Hepatocyte (in vitro differentiated cells): Measurements from ENCODE around the gene SPG21. TPM values are rescaled to one million over a fixed set of nuclear protein-coding genes. Genes with fewer than 3 reads are reported as not detected.

ENCODE experiments used
- DNase-seq: peaks from one replicate; pipeline ENCODE4 v3.0.0-alpha.2; 2016; ENCODE audit warnings: low spot score
- H2AFZ ChIP-seq: fragments of 200-600 bp; sonication (generic); 2 replicates; pipeline ENCODE4 v1.6.0; 2016; ENCODE audit warnings: antibody characterized with exemption, mild to moderate bottlenecking
- H3K27ac ChIP-seq: fragments of 200-600 bp; sonication (generic); 2 replicates; pipeline ENCODE4 v1.5.1; 2016; ENCODE audit warnings: mild to moderate bottlenecking
- H3K27me3 ChIP-seq: fragments of 200-600 bp; sonication (generic); 2 replicates; pipeline ENCODE4 v1.6.1; 2016
- H3K36me3 ChIP-seq: fragments of 200-600 bp; sonication (generic); replicated peaks from 2 replicates; pipeline ENCODE4 v1.5.1; 2016; ENCODE audit warnings: low read depth; ENCODE audit not compliant: insufficient read depth
- H3K4me1 ChIP-seq: fragments of 200-600 bp; sonication (generic); 2 replicates; pipeline ENCODE4 v1.5.1; 2016; ENCODE audit warnings: mild to moderate bottlenecking, moderate library complexity; ENCODE audit not compliant: insufficient read depth
- H3K4me2 ChIP-seq: fragments of 200-600 bp; sonication (generic); 2 replicates; pipeline ENCODE4 v1.6.0; 2016
- H3K4me3 ChIP-seq: fragments of 200-600 bp; sonication (generic); 2 replicates; pipeline ENCODE4 v1.5.1; 2016; ENCODE audit warnings: mild to moderate bottlenecking
- H3K79me2 ChIP-seq: fragments of 200-600 bp; sonication (generic); 2 replicates; pipeline ENCODE4 v1.6.0; 2017; ENCODE audit warnings: mild to moderate bottlenecking
- H3K9me2 ChIP-seq: fragments of 200-600 bp; sonication (generic); replicated peaks from 2 replicates; pipeline ENCODE4 v1.6.0; 2017; ENCODE audit warnings: mild to moderate bottlenecking; ENCODE audit not compliant: insufficient read depth
- H3K9me3 ChIP-seq: fragments of 200-600 bp; sonication (generic); 2 replicates; pipeline ENCODE4 v1.5.1; 2016; ENCODE audit warnings: low read depth, mild to moderate bottlenecking
- H4K20me1 ChIP-seq: fragments of 200-600 bp; sonication (generic); 2 replicates; pipeline ENCODE4 v1.6.0; 2016; ENCODE audit warnings: mild to moderate bottlenecking; ENCODE audit not compliant: insufficient read depth, poor library complexity, severe bottlenecking
- EZH2 ChIP-seq: fragments of 200-600 bp; sonication (generic); IDR thresholded peaks from 2 replicates; pipeline ENCODE4 v1.6.1; 2016; ENCODE audit warnings: antibody characterized with exemption, mild to moderate bottlenecking, borderline replicate concordance
- EZH2phosphoT487 ChIP-seq: fragments of 200-600 bp; sonication (generic); IDR thresholded peaks from one replicate; pipeline ENCODE4 v1.6.1; 2018; ENCODE audit warnings: antibody characterized with exemption, mild to moderate bottlenecking, low read depth, moderate library complexity; ENCODE audit not compliant: unreplicated experiment, severe bottlenecking
- WGBS: methylation state at CpG from one replicate; pipeline ENCODE4 v1.1.6; 2016; ENCODE audit warnings: low lambda C conversion rate; ENCODE audit errors: missing lambda C conversion rate; 5-methylcytosine and 5-hydroxymethylcytosine counted together
- polyA plus RNA-seq: library from polyadenylated mRNA; unstranded; fragments of >200 nt; fragmentation: Nextera tagmentation; extraction: Ambion mirVana; gene quantifications from 2 replicates; pipeline ENCODE4 v1.2.1, GENCODE V29; 2016
- total RNA-seq: library from RNA; depleted of rRNA; stranded (reverse); fragments of >200 nt; gene quantifications from 2 replicates; pipeline ENCODE4 v1.2.3, GENCODE V29; 2014
- TF ChIP-seq, protein P1 (sequence below): fragments of 200-600 bp; sonication (generic); IDR thresholded peaks from 2 replicates; pipeline ENCODE4 v1.5.1; 2016; ENCODE audit warnings: antibody characterized with exemption, mild to moderate bottlenecking; ENCODE audit not compliant: poor library complexity

The SPG21 gene
- total and polyA plus RNA-seq, 2 experiments from 2014 or later = 86.4 to 138 TPM

- no peak for DNase-seq
- H3K9me2 ChIP-seq = no peaks in the 10 kb centered on the region
- TF ChIP-seq, protein P1, sequence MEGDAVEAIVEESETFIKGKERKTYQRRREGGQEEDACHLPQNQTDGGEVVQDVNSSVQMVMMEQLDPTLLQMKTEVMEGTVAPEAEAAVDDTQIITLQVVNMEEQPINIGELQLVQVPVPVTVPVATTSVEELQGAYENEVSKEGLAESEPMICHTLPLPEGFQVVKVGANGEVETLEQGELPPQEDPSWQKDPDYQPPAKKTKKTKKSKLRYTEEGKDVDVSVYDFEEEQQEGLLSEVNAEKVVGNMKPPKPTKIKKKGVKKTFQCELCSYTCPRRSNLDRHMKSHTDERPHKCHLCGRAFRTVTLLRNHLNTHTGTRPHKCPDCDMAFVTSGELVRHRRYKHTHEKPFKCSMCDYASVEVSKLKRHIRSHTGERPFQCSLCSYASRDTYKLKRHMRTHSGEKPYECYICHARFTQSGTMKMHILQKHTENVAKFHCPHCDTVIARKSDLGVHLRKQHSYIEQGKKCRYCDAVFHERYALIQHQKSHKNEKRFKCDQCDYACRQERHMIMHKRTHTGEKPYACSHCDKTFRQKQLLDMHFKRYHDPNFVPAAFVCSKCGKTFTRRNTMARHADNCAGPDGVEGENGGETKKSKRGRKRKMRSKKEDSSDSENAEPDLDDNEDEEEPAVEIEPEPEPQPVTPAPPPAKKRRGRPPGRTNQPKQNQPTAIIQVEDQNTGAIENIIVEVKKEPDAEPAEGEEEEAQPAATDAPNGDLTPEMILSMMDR = no peak
- TF ChIP-seq EZH2phosphoT487 = no peak
- TF ChIP-seq EZH2 = no peak
- WGBS = 94% methylated on average over 10 of the region's 10 CpGs
- H3K4me2 ChIP-seq = no peak overlapping the region
- no peaks in the 10 kb centered on the region for H3K36me3 ChIP-seq
- no peaks in the 10 kb centered on the region for H4K20me1 ChIP-seq
- H3K4me3 ChIP-seq = no peak overlapping the region
- H3K79me2 ChIP-seq = no peaks in the 10 kb centered on the region
- H3K27me3 ChIP-seq = no peaks in the 10 kb centered on the region
- no peak overlapping the region for H3K27ac ChIP-seq
- H3K4me1 ChIP-seq = no peaks in the 10 kb centered on the region
- H3K9me3 ChIP-seq = no peaks in the 10 kb centered on the region
- H2AFZ ChIP-seq = no peak overlapping the region
Measured at GRCh38 chr15:64930019-64930652, 59.6 kb downstream of the SPG21 start.

- WGBS = 87% methylated on average over 10 of the region's 10 CpGs
- H2AFZ ChIP-seq = no peak overlapping the region
- no peak overlapping the region for H3K4me3 ChIP-seq
- H4K20me1 ChIP-seq = no peaks in the 10 kb centered on the region
- H3K4me2 ChIP-seq = no peak overlapping the region
- no peak for DNase-seq
- no peaks in the 10 kb centered on the region for H3K9me2 ChIP-seq
- H3K27me3 ChIP-seq = no peaks in the 10 kb centered on the region
- H3K36me3 ChIP-seq = no peaks in the 10 kb centered on the region
- TF ChIP-seq EZH2 (no peak), EZH2phosphoT487 (no peak)
- TF ChIP-seq, protein P1 = no peak
- H3K4me1 ChIP-seq = no peaks in the 10 kb centered on the region
- H3K79me2 ChIP-seq = no peaks in the 10 kb centered on the region
- no peak overlapping the region for H3K27ac ChIP-seq
- no peaks in the 10 kb centered on the region for H3K9me3 ChIP-seq
Measured at GRCh38 chr15:64928626-64929220, 61.0 kb downstream of the SPG21 start.

DNA sequence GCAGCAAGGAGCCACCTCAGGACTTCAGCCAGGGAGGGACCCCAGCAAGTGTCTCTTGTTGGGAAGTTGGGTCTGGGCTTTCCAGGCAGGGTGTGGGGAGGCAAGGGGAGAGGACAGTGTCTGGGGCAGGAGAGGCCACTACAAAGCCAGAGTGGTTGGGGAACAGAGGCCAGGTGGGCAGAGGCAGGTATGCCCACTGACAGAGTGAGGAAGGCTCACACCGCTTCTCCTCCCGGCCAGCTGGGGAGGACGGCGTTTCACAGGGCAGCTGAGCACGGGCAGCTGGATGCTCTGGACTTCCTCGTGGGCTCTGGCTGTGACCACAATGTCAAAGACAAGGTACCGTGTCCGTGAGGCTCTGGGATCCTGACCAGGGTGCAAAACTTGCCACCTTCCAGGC is 63.1 kb downstream of the SPG21 start:
- H3K27ac ChIP-seq = no peak overlapping the region
- 92% methylated on average over 8 of the region's 8 CpGs for WGBS
- H4K20me1 ChIP-seq = no peaks in the 10 kb centered on the region
- no peak for DNase-seq
- no peak overlapping the region for H3K4me2 ChIP-seq
- H3K4me3 ChIP-seq = no peak overlapping the region
- no peaks in the 10 kb centered on the region for H3K9me3 ChIP-seq
- TF ChIP-seq EZH2 = no peak
- no peaks in the 10 kb centered on the region for H3K9me2 ChIP-seq
- H3K79me2 ChIP-seq = no peaks in the 10 kb centered on the region
- no peaks in the 10 kb centered on the region for H3K27me3 ChIP-seq
- no peaks in the 10 kb centered on the region for H3K4me1 ChIP-seq
- H3K36me3 ChIP-seq = no peaks in the 10 kb centered on the region
- no peak overlapping the region for H2AFZ ChIP-seq
